Measurements from ENCODE around the gene DCAKD.

DNA sequence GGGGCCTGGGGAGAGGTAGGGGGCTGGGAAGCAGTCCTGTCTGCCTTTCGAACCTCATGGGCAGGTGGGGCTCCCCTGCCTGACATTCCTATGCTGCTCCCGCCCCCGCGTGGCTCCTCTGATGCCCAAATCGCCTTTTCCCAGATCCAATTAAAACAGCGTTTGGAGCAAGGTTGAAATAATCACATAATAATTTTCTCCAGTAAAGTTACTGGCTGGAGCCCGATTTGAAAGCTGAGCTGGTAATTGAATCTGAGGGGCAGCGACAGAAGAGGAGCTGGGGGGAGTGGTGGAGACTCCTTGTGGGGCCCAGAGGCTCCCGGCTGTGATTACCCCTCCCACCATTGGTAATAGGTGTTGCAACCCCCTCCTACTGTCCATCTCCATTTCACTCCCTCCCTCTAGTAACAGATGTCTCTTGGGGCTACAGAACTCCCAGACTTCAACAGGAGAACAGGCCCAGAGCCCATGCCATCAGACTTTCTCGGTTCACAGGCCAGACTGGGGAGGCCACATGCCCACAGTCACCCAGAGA lies 44.4 kb downstream of the DCAKD start:
- TF ChIP-seq CTCF (IDR thresholded peaks at IDR 0.05; ENCODE audit: low read length), result no peak
- no peak for TF ChIP-seq EZH2 (optimal IDR thresholded peaks at IDR 0.05; ENCODE audit: low read depth, low read length)

Measured in MM.1S (cell line).